GM19455 (cell line): ENCODE results near the gene ATG9B.
"Not testable (repeated sequence)": the region's sequence is repeated elsewhere in the genome, so short reads cannot be mapped to it uniquely, and the experiment has no call there.

Experiments
- ATAC-seq: cut with Tn5 transposase; IDR thresholded peaks from one replicate; pipeline ENCODE4 v1.9.1; 2021; ENCODE audit not compliant: unreplicated experiment

Gene ATG9B

GRCh38 chr7:151017370-151017952 is 6.8 kb downstream of the ATG9B start:
- ATAC-seq, result no peak

DNA sequence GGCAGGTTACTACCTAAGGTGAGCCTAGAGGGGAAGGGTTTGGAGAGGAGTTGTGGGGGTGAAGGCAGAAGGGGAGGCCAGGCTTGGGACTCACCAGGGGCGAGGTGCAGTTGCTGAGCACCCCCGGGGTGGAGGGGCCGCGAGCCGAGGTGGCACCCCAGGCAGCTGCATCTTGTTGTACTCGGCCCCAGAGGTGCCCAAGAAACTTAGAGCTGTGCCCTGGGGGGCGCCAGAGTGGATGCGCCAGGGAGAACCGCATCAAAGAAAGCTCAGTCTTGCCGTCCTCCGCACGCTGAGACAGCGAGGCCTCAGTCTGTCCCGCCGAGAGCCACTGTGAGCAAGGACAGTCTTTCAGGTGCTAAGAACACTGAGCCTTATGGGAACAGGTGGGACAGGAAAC is 7.4 kb downstream of the ATG9B start:
- no peak for ATAC-seq

DNA sequence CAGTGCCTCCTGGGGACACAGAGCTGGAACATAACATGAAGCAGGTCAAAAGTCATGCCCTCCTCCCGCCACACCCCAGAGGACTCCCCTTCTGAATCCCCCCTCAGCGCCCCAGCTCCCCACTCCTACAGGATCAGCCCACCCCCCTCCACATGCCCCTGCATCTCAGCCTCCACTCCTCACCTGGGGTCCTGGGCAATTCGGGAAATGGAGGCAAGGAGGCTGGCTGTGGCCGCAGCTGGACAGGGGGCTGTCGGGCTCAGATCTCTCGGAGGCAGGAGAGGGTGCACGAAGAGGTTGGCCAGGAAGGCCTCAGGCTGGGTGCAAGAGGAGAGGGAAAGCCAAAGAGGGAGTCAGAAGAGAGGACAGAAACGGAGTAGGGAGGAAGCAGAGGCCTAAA is 7.8 kb downstream of the ATG9B start:
- no peak for ATAC-seq

- no peak for ATAC-seq
These were observed 8.3 kb downstream of the ATG9B start for GRCh38 chr7:151015967-151016366.

GRCh38 chr7:151014950-151015349 is 9.3 kb downstream of the ATG9B start:
- no peak for ATAC-seq

DNA sequence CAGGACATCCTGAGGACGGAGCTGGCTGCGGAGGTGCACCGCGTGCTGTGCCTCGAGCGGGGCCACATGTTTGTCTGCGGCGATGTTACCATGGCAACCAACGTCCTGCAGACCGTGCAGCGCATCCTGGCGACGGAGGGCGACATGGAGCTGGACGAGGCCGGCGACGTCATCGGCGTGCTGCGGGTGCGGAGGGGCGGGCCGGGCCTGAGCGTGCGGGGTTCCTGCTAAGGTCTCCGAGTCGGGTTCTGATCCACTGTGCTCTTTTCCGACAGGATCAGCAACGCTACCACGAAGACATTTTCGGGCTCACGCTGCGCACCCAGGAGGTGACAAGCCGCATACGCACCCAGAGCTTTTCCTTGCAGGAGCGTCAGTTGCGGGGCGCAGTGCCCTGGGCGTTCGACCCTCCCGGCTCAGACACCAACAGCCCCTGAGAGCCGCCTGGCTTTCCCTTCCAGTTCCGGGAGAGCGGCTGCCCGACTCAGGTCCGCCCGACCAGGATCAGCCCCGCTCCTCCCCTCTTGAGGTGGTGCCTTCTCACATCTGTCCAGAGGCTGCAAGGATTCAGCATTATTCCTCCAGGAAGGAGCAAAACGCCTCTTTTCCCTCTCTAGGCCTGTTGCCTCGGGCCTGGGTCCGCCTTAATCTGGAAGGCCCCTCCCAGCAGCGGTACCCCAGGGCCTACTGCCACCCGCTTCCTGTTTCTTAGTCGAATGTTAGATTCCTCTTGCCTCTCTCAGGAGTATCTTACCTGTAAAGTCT is 10.4 kb downstream of the ATG9B start:
- ATAC-seq, result no peak

- ATAC-seq, result no peak
These were observed 10.9 kb downstream of the ATG9B start for GRCh38 chr7:151013356-151013732.

- ATAC-seq, result no peak
These were observed 11.4 kb downstream of the ATG9B start for GRCh38 chr7:151012911-151013347.

DNA sequence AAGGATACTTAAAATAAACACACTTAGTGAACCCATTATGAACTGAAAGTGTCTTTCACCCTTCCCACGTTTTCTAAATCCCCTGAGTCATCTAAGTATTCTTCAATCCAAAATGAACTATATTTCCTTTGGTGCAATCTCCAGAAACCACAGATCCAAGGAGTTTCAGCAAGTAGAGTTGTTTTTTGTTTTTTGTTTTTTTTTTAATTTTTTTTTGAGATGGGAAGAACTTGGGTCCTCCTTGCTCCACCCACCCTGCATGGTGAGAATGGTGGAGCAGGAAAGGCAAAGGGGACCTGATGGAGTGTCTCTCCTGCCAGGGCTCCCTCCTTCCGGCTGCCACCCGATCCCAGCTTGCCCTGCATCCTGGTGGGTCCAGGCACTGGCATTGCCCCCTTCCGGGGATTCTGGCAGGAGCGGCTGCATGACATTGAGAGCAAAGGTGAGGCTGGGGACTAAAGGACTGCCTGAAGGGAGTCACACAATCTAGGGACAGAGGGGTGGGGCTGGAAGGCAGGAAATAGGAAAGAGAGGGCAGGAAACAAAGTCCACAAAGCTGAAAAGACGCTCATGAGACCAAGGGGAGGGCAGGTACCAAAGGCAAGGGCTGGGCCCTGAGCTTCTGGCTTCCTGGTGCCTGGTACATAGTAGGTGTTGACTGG is 12.1 kb downstream of the ATG9B start:
- no peak for ATAC-seq

GRCh38 chr7:151011616-151012015 is 12.7 kb downstream of the ATG9B start:
- not testable (repeated sequence) for ATAC-seq

GRCh38 chr7:151011097-151011409 is 13.2 kb downstream of the ATG9B start:
- no peak for ATAC-seq

DNA sequence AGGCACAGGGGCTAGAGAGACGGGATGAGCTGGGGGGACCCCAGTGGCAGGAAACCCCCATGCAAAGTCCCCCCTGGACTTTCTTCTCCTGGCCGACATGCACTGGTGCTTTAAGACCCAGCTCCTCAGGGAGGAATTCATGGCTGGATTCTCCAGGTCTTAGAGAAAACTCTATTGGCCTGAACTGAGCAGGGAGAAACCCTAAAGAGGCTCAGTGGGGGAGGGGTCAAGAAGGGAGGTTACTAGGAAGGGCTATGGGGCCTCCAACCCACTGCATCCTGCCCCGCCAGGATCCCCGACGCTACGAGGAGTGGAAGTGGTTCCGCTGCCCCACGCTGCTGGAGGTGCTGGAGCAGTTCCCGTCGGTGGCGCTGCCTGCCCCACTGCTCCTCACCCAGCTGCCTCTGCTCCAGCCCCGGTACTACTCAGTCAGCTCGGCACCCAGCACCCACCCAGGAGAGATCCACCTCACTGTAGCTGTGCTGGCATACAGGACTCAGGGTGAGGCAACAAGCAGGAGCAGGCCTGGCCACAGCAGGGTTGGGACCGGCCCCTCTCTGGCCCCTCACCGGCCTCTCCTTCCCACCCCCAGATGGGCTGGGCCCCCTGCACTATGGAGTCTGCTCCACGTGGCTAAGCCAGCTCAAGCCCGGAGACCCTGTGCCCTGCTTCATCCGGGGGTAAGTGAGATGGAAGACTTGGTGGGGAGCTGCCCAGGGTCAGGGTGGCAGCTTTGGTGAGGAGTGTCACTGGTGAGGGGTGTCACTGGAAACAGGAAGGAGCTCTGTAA is 13.8 kb downstream of the ATG9B start:
- ATAC-seq, result no peak

- ATAC-seq, result no peak
These were observed 14.3 kb downstream of the ATG9B start for GRCh38 chr7:151010037-151010306.

GRCh38 chr7:151009327-151010036 is 14.8 kb downstream of the ATG9B start:
- ATAC-seq, result no peak

GRCh38 chr7:151008511-151009323 is 15.6 kb downstream of the ATG9B start:
- ATAC-seq, result no peak

GRCh38 chr7:151008143-151008510 is 16.2 kb downstream of the ATG9B start:
- no peak for ATAC-seq

DNA sequence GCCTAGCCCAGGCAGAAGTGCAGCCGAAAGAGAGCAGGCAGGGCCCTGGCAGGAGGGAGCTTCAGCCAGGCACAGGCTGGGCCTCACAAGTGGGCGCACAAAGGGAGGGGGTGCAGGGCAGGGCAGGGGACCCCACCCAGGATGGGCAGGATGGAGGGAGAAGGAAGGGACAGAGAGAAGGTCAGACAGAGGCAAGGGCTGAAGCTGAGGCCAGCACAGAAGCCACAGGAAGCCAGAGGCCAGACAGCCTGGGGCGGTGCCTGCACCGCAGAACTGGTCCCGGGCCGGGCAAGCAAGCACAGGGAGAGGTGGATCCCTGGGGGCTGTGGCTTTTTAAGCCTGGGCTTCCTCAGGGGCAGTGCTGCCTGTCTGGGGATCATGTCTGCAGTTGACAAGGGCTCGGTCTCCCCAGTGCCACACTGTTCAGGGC is 16.8 kb downstream of the ATG9B start:
- ATAC-seq, result no peak

DNA sequence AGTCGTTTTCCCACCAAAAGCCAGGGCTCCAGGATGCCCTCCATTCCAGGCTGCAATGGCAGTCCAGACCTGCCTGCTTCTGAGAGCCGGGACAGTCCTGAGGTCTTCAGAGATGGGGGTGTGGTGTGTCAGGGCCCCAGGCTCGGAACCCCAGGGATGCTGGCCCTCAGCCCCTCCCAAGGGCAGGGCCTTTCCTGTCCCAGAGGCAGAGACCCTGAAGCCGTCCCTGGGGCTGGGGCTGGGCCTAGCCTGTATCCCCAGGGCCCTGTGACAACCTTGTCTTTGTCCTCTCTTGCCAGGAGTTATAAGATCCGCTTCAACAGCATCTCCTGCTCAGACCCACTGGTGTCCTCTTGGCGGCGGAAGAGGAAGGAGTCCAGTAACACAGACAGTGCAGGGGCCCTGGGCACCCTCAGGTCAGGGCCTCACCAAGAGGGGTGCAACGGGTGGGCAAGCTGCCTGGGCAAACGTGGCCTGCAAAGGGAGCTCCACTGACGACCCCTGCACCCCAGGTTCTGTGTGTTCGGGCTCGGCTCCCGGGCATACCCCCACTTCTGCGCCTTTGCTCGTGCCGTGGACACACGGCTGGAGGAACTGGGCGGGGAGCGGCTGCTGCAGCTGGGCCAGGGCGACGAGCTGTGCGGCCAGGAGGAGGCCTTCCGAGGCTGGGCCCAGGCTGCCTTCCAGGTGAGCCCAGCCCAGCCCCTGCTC is 17.5 kb downstream of the ATG9B start:
- no peak for ATAC-seq

- no peak for ATAC-seq
These were observed 18.7 kb downstream of the ATG9B start for GRCh38 chr7:151005566-151005965.

- ATAC-seq, result no peak
These were observed 20.7 kb downstream of the ATG9B start for GRCh38 chr7:151003572-151003971.
